GM19328 (cell line): ENCODE data around the gene ALG14.
"Not testable (repeated sequence)": the region's sequence is repeated elsewhere in the genome, so short reads cannot be mapped to it uniquely, and the experiment has no call there.

Experiments used
- ATAC-seq: cut with Tn5 transposase; IDR thresholded peaks from one replicate; pipeline ENCODE4 v1.9.1; 2021; ENCODE audit warnings: mild to moderate bottlenecking, moderate library complexity; ENCODE audit not compliant: unreplicated experiment

ALG14 gene

GRCh38 chr1:95043141-95043980 lies 29.4 kb downstream of the ALG14 start:
- peak; percentile 70 for ATAC-seq

GRCh38 chr1:95042286-95042685 lies 30.5 kb downstream of the ALG14 start:
- ATAC-seq = no peak

- peak; percentile 53 for ATAC-seq
These were observed 31.1 kb downstream of the ALG14 start for GRCh38 chr1:95041491-95042165.

- ATAC-seq = no peak
These were observed 32.7 kb downstream of the ALG14 start for GRCh38 chr1:95040032-95040525.

- ATAC-seq = no peak
These were observed 33.3 kb downstream of the ALG14 start for GRCh38 chr1:95039360-95040031.

GRCh38 chr1:95035536-95035935 lies 37.2 kb downstream of the ALG14 start:
- ATAC-seq = no peak

- ATAC-seq = no peak
These were observed 38.2 kb downstream of the ALG14 start for GRCh38 chr1:95034506-95034905.

- ATAC-seq = no peak
These were observed 38.9 kb downstream of the ALG14 start for GRCh38 chr1:95033843-95034242.

GRCh38 chr1:95029532-95029931 lies 43.2 kb downstream of the ALG14 start:
- no peak for ATAC-seq

- ATAC-seq = no peak
These were observed 43.8 kb downstream of the ALG14 start for GRCh38 chr1:95028954-95029353.

- ATAC-seq = no peak
These were observed 45.7 kb downstream of the ALG14 start for GRCh38 chr1:95027046-95027445.

GRCh38 chr1:95023399-95024043 lies 49.2 kb downstream of the ALG14 start:
- no peak for ATAC-seq

GRCh38 chr1:95022644-95022926 lies 50.2 kb downstream of the ALG14 start:
- ATAC-seq = no peak

- no peak for ATAC-seq
These were observed 50.7 kb downstream of the ALG14 start for GRCh38 chr1:95021805-95022643.

- no peak for ATAC-seq
These were observed 51.6 kb downstream of the ALG14 start for GRCh38 chr1:95021119-95021518.

- not testable (repeated sequence) for ATAC-seq
These were observed 53.3 kb downstream of the ALG14 start for GRCh38 chr1:95019466-95019865.

- no peak for ATAC-seq
These were observed 54.0 kb downstream of the ALG14 start for GRCh38 chr1:95018602-95019369.

- no peak for ATAC-seq
These were observed 55.0 kb downstream of the ALG14 start for GRCh38 chr1:95017775-95018174.

GRCh38 chr1:95015076-95015475 lies 57.7 kb downstream of the ALG14 start:
- no peak for ATAC-seq
